T-cell (primary cell): ENCODE results near the gene ZNF582. TPM values are rescaled to one million over a fixed set of nuclear protein-coding genes. Genes with fewer than 3 reads are reported as not detected.

Source experiments
- ATAC-seq, 4 experiments: fragments of 200-7000 bp in 3 of 4; fragments of 150-1000 bp in 1 of 4; cut with Tn5 transposase; replicated peaks in 1 of 4; 1 replicate in 3 of 4; 2 replicates in 1 of 4; pipeline ENCODE4 v1.10.0; 2021; ENCODE audit warnings: moderate library complexity in 3 of 4, mild to moderate bottlenecking in 2 of 4, moderate number of reproducible peaks in 1 of 4
- CTCF ChIA-PET, 2 donors: fragments of 300-600 bp; sonication (Branson Sonifier 250); formaldehyde crosslinking; loops; one replicate each; lab custom pipeline; 2022; ENCODE audit warnings: antibody characterized with exemption in 2 of 2; lab: Charles Lee
- POLR2A ChIA-PET, 2 donors: fragments of 300-600 bp; sonication (Branson Sonifier 250); formaldehyde crosslinking; loops; one replicate each; lab custom pipeline; 2022; ENCODE audit warnings: antibody characterized with exemption in 2 of 2; lab: Charles Lee
- DNase-seq, 35 experiments: peaks; one replicate each; pipeline versions ENCODE4 v3.0.0 to v3.0.0-alpha.2; 2013 to 2023
- H3K27ac ChIP-seq: one replicate; pipeline ENCODE4 v1.5.1; 2013; ENCODE audit warnings: low read length
- H3K27me3 ChIP-seq, 2 experiments: replicated peaks in 1 of 2; 1 replicate in 1 of 2; 2 replicates in 1 of 2; pipeline versions ENCODE4 v1.6.1 to v1.7.0; 2013; ENCODE audit warnings: low read length in 1 of 2, mixed read lengths in 1 of 2; ENCODE audit not compliant: control insufficient read depth in 2 of 2, insufficient read depth in 2 of 2; ENCODE audit errors: extremely low read depth in 1 of 2
- H3K36me3 ChIP-seq, 2 donors: 1 replicate in 1 of 2; 2 replicates in 1 of 2; pipeline versions ENCODE4 v1.6.1 to v1.7.0; 2013; ENCODE audit warnings: low read length in 1 of 2; ENCODE audit not compliant: control insufficient read depth in 2 of 2, insufficient read depth in 1 of 2; ENCODE audit errors: extremely low read depth in 1 of 2
- H3K4me1 ChIP-seq, 2 experiments: 1 replicate in 1 of 2; 2 replicates in 1 of 2; pipeline versions ENCODE4 v1.6.1 to v1.7.0; 2013; ENCODE audit warnings: low read length in 2 of 2, mixed read lengths in 1 of 2; ENCODE audit not compliant: insufficient read depth in 2 of 2, control insufficient read depth in 1 of 2; ENCODE audit errors: extremely low read depth in 1 of 2
- H3K4me3 ChIP-seq, 2 donors: 1 replicate in 1 of 2; 2 replicates in 1 of 2; pipeline versions ENCODE4 v1.5.1 to v1.7.0; 2013; ENCODE audit warnings: mild to moderate bottlenecking in 2 of 2, low read length in 1 of 2, moderate library complexity in 1 of 2; ENCODE audit not compliant: control insufficient read depth in 1 of 2; ENCODE audit errors: extremely low read depth in 1 of 2
- H3K9me3 ChIP-seq: 2 replicates; pipeline ENCODE4 v1.7.0; 2013
- H3K27ac Mint-ChIP-seq, 2 donors: one replicate each; pipeline ENCODE4 v1.8.0; 2020 to 2021; ENCODE audit warnings: mild to moderate bottlenecking in 2 of 2, mixed read lengths in 2 of 2
- H3K27me3 Mint-ChIP-seq, 2 donors: one replicate each; pipeline ENCODE4 v1.8.0; 2021 to 2022; ENCODE audit warnings: mixed read lengths in 2 of 2
- H3K36me3 Mint-ChIP-seq: one replicate; pipeline ENCODE4 v1.8.0; 2021; ENCODE audit warnings: mixed read lengths
- H3K4me1 Mint-ChIP-seq, 3 donors: one replicate each; pipeline ENCODE4 v1.8.0; 2020 to 2022; ENCODE audit warnings: mixed read lengths in 3 of 3, mild to moderate bottlenecking in 1 of 3
- H3K4me3 Mint-ChIP-seq, 3 donors: one replicate each; pipeline ENCODE4 v1.8.0; 2020 to 2022; ENCODE audit warnings: mild to moderate bottlenecking in 3 of 3, mixed read lengths in 3 of 3, moderate library complexity in 3 of 3
- H3K9me3 Mint-ChIP-seq, 3 donors: one replicate each; pipeline ENCODE4 v1.8.0; 2020 to 2022; ENCODE audit warnings: mixed read lengths in 3 of 3
- WGBS: methylation state at CpG from one replicate; pipeline ENCODE4 v1.1.5; 2013; ENCODE audit warnings: missing lambda C conversion rate; ENCODE audit not compliant: insufficient coverage; 5-methylcytosine and 5-hydroxymethylcytosine counted together
- total RNA-seq, 35 experiments: library from RNA in 6 of 35; stranded (reverse) in 6 of 35; fragments of 120-200 nt in 1 of 35; gene quantifications; one replicate each; pipeline versions ENCODE4 v1.2.1 to v1.2.4 and lab custom pipeline; 2013 to 2026

The ZNF582 gene
- total RNA-seq, 5 donors from 2014 or later (not counting 1 experiment from before 2014, with no cell fraction given) = 1.6 to 7.9 (median 6.0) TPM

- no peak overlapping the region for H3K4me3 Mint-ChIP-seq
- no peak overlapping the region for H3K4me3 ChIP-seq
- H3K9me3 Mint-ChIP-seq = peaks cover 27 to 74% (median 64%) of the 10 kb centered on the region in 3 donors
- WGBS = 80% methylated on average over 1 of the region's 11 CpGs
- H3K4me1 ChIP-seq = no peaks in the 10 kb centered on the region
- no peaks in the 10 kb centered on the region for H3K4me1 Mint-ChIP-seq
- CTCF ChIA-PET = no interaction called here
- H3K36me3 ChIP-seq = peaks cover 7 to 25% of the 10 kb centered on the region in 2 donors
- H3K27ac Mint-ChIP-seq = no peak overlapping the region
- POLR2A ChIA-PET = no interaction called here
- DNase-seq = no peak
- peaks cover 77% of the 10 kb centered on the region for H3K36me3 Mint-ChIP-seq
- no peak for ATAC-seq
- no peaks in the 10 kb centered on the region for H3K27me3 Mint-ChIP-seq
- no peaks in the 10 kb centered on the region for H3K27me3 ChIP-seq
- H3K9me3 ChIP-seq = peaks cover 38% of the 10 kb centered on the region
- no peak overlapping the region for H3K27ac ChIP-seq
Measured at GRCh38 chr19:56377105-56377924, 16.0 kb downstream of the ZNF582 start.

GRCh38 chr19:56372281-56372680 lies 21.1 kb downstream of the ZNF582 start:
- Mint-ChIP-seq H3K4me1 (peaks cover 22 to 25% (median 23%) of the 10 kb centered on the region in 3 donors), H3K9me3 (peaks cover 22 to 58% (median 53%) of the 10 kb centered on the region in 3 donors), H3K27me3 (peaks cover 0 to 2% of the 10 kb centered on the region in 2 donors), H3K27ac (no peak overlapping the region), H3K36me3 (peaks cover 77% of the 10 kb centered on the region), H3K4me3 (no peak overlapping the region)
- POLR2A ChIA-PET = no interaction called here
- Histone ChIP-seq H3K36me3 (peaks cover 17 to 20% of the 10 kb centered on the region in 2 donors), H3K9me3 (peaks cover 29% of the 10 kb centered on the region), H3K27ac (no peak overlapping the region), H3K27me3 (peaks cover 0 to 7% of the 10 kb centered on the region in 2 experiments), H3K4me3 (no peak overlapping the region), H3K4me1 (peaks cover 8 to 14% of the 10 kb centered on the region in 2 experiments)
- no peak for ATAC-seq
- WGBS = 38% methylated on average over 1 of the region's 1 CpG
- CTCF ChIA-PET = no interaction called here
- DNase-seq = no peak

- ChIA-PET POLR2A (no interaction called here), CTCF (no interaction called here)
- Mint-ChIP-seq H3K9me3 (peaks cover 23 to 54% (median 49%) of the 10 kb centered on the region in 3 donors), H3K4me3 (peak overlapping the region; percentile 8 to 56 (median 49)), H3K27me3 (peaks cover 0 to 2% of the 10 kb centered on the region in 2 donors), H3K4me1 (peaks cover 22 to 25% (median 23%) of the 10 kb centered on the region in 3 donors), H3K36me3 (peaks cover 59% of the 10 kb centered on the region), H3K27ac (no peak overlapping the region)
- peaks cover 8 to 14% of the 10 kb centered on the region in 2 experiments for H3K4me1 ChIP-seq
- H3K27ac ChIP-seq = no peak overlapping the region
- H3K9me3 ChIP-seq = peaks cover 15% of the 10 kb centered on the region
- no peak overlapping the region for H3K4me3 ChIP-seq
- peaks cover 13 to 14% of the 10 kb centered on the region in 2 donors for H3K36me3 ChIP-seq
- H3K27me3 ChIP-seq = peaks cover 0 to 7% of the 10 kb centered on the region in 2 experiments
- WGBS = 100% methylated on average over 1 of the region's 3 CpGs
- ATAC-seq (no peak), DNase-seq (no peak)
Measured at GRCh38 chr19:56369886-56370676, 23.3 kb downstream of the ZNF582 start.

- H3K27me3 ChIP-seq = peaks cover 0 to 7% of the 10 kb centered on the region in 2 experiments
- ChIA-PET CTCF (interaction anchor here (0.5 to 1.0 kb wide), 3 partner anchors 53 to 106 kb away, joined by 3 to 5 read pairs (median 4); partner anchors contain the start of gene ZSCAN5A (in 1 of the 2)), POLR2A (no interaction called here)
- peak; percentile 89 to 97 (median 96) for ATAC-seq
- peaks cover 0 to 10% of the 10 kb centered on the region in 2 donors for H3K36me3 ChIP-seq
- peak overlapping the region; percentile 65 to 80 for H3K4me3 ChIP-seq
- H3K4me1 ChIP-seq = peaks cover 8 to 14% of the 10 kb centered on the region in 2 experiments
- H3K27me3 Mint-ChIP-seq = peaks cover 0 to 2% of the 10 kb centered on the region in 2 donors
- H3K27ac Mint-ChIP-seq = peak overlapping the region; percentile 72 to 84
- peaks cover 41% of the 10 kb centered on the region for H3K36me3 Mint-ChIP-seq
- H3K27ac ChIP-seq = peak overlapping the region; percentile 62
- peak overlapping the region; percentile 89 to 92 (median 90) for H3K4me3 Mint-ChIP-seq
- WGBS = 9% methylated on average over 57 of the region's 65 CpGs
- H3K4me1 Mint-ChIP-seq = peaks cover 22 to 25% (median 23%) of the 10 kb centered on the region in 3 donors
- peaks cover 5% of the 10 kb centered on the region for H3K9me3 ChIP-seq
- peak; percentile 51 to 86 (median 72) for DNase-seq
- H3K9me3 Mint-ChIP-seq = peaks cover 30 to 53% (median 47%) of the 10 kb centered on the region in 3 donors
Measured at GRCh38 chr19:56367829-56368711, 25.3 kb downstream of the ZNF582 start.

- DNase-seq (no peak), ATAC-seq (no peak)
- H3K4me3 Mint-ChIP-seq = no peak overlapping the region
- H3K27me3 Mint-ChIP-seq = no peaks in the 10 kb centered on the region
- H3K27me3 ChIP-seq = no peaks in the 10 kb centered on the region
- ChIA-PET POLR2A (no interaction called here), CTCF (no interaction called here)
- no CpG with 5 or more reads among the region's 2 CpGs for WGBS
- H3K27ac ChIP-seq = no peak overlapping the region
- H3K4me1 Mint-ChIP-seq = no peaks in the 10 kb centered on the region
- H3K4me3 ChIP-seq = no peak overlapping the region
- H3K9me3 Mint-ChIP-seq = peaks cover 35 to 64% (median 43%) of the 10 kb centered on the region in 3 donors
- peaks cover 33% of the 10 kb centered on the region for H3K36me3 Mint-ChIP-seq
- H3K4me1 ChIP-seq = no peaks in the 10 kb centered on the region
- H3K36me3 ChIP-seq = no peaks in the 10 kb centered on the region
- H3K27ac Mint-ChIP-seq = no peak overlapping the region
- no peaks in the 10 kb centered on the region for H3K9me3 ChIP-seq
Measured at GRCh38 chr19:56360841-56361240, 32.5 kb downstream of the ZNF582 start.
